GM12878 (cell line): ENCODE measurements around the gene CDR2L. TPM values are rescaled to one million over a fixed set of nuclear protein-coding genes. Genes with fewer than 3 reads are reported as not detected.

ENCODE experiments used
- ATAC-seq: fragments of 200-7000 bp; cut with Tn5 transposase; 3 replicates; pipeline ENCODE4 v1.9.1; 2020; ENCODE audit warnings: mild to moderate bottlenecking, moderate library complexity
- BruUV-seq: library from RNA; stranded (reverse); fragments of 400-500 nt; replicated peaks from 2 replicates; lab custom pipeline; 2021; lab: Mats Ljungman, UMichigan
- CTCF ChIA-PET: fragments of 300-600 bp; sonication (Branson Sonifier 250); formaldehyde crosslinking; extraction: SDS; loops from one replicate; lab custom pipeline; 2021; ENCODE audit warnings: inconsistent platforms; lab: Yijun Ruan, JAX
- POLR2A ChIA-PET: fragments of 350-600 bp; formaldehyde crosslinking; extraction: SDS; loops from one replicate; lab custom pipeline; 2021; ENCODE audit warnings: inconsistent platforms; lab: Charles Lee
- RAD21 ChIA-PET: fragments of 300-600 bp; sonication (Branson Sonifier 250); formaldehyde crosslinking; loops from one replicate; lab custom pipeline; 2023; ENCODE audit warnings: antibody characterized with exemption; ENCODE audit not compliant: unreplicated experiment; lab: Charles Lee
- SMC1A ChIA-PET: fragments of 300-600 bp; sonication (Branson Sonifier 250); formaldehyde crosslinking; loops from one replicate; lab custom pipeline; 2023; ENCODE audit not compliant: unreplicated experiment, uncharacterized antibody; lab: Charles Lee
- DNase-seq: peaks from one replicate; pipeline ENCODE4 v3.0.0-alpha.2; 2011; ENCODE audit warnings: low read depth, low spot score
- FAIRE-seq: peaks from 3 replicates; lab custom pipeline; 2011; peaks lifted over from hg19 to GRCh38; lab: Jason Lieb, UNC
- H2AFZ ChIP-seq: 2 replicates; pipeline ENCODE4 v1.6.0; 2011; ENCODE audit warnings: low read depth, low read length, control low read depth; ENCODE audit not compliant: control insufficient read depth
- H3K27ac ChIP-seq: 2 replicates; pipeline ENCODE4 v1.5.1; 2011; ENCODE audit warnings: control low read depth; ENCODE audit not compliant: control insufficient read depth, insufficient read depth
- H3K27me3 ChIP-seq, 2 experiments: replicated peaks in 1 of 2; 2 replicates each; pipeline versions ENCODE4 v1.6.0 to v1.6.1; 2011; ENCODE audit warnings: low read length in 1 of 2; ENCODE audit not compliant: control insufficient read depth in 2 of 2, insufficient read depth in 2 of 2
- H3K36me3 ChIP-seq, 2 experiments: 2 replicates each; pipeline ENCODE4 v1.5.1; 2011; ENCODE audit warnings: low read length in 1 of 2; ENCODE audit not compliant: control insufficient read depth in 2 of 2, insufficient read depth in 2 of 2
- H3K4me1 ChIP-seq: 2 replicates; pipeline ENCODE4 v1.6.1; 2011; ENCODE audit warnings: mild to moderate bottlenecking, low read length, moderate library complexity, mixed read lengths; ENCODE audit not compliant: control insufficient read depth, insufficient read depth
- H3K4me2 ChIP-seq: 2 replicates; pipeline ENCODE4 v1.6.0; 2011; ENCODE audit warnings: control low read depth; ENCODE audit not compliant: control insufficient read depth, insufficient read depth
- H3K4me3 ChIP-seq: fragments of 200-600 bp; sonication (generic); 2 replicates; pipeline ENCODE4 v1.5.1; 2016
- H3K79me2 ChIP-seq: 2 replicates; pipeline ENCODE4 v1.6.0; 2011; ENCODE audit warnings: low read length; ENCODE audit not compliant: control insufficient read depth, insufficient read depth
- H3K9ac ChIP-seq: 2 replicates; pipeline ENCODE4 v1.8.0; 2011; ENCODE audit warnings: low read length, control low read depth, mixed read lengths; ENCODE audit not compliant: control insufficient read depth, insufficient read depth
- H3K9me3 ChIP-seq: replicated peaks from 3 replicates; pipeline ENCODE4 v1.5.1; 2011; ENCODE audit warnings: mild to moderate bottlenecking, low read length; ENCODE audit not compliant: control insufficient read depth, insufficient read depth
- H4K20me1 ChIP-seq: 2 replicates; pipeline ENCODE4 v1.6.0; 2011; ENCODE audit not compliant: control insufficient read depth, insufficient read depth
- CBFB ChIP-seq: IDR thresholded peaks from 2 replicates; pipeline ENCODE4 v1.6.1; 2016; ENCODE audit warnings: antibody characterized with exemption, low read depth
- CBX3 ChIP-seq: fragments of 200-600 bp; sonication (generic); IDR thresholded peaks from 2 replicates; pipeline ENCODE4 v1.6.1; 2016; ENCODE audit warnings: low read depth, borderline replicate concordance
- CEBPB ChIP-seq, 2 experiments: fragments of 150-350 bp in 1 of 2; IDR thresholded peaks; 2 replicates each; pipeline ENCODE4 v1.6.1; 2012 to 2014; ENCODE audit warnings: low read depth in 2 of 2, low read length in 2 of 2, borderline replicate concordance in 1 of 2, inconsistent platforms in 1 of 2
- SMAD5 ChIP-seq: IDR thresholded peaks from 2 replicates; pipeline ENCODE4 v1.6.1; 2016; ENCODE audit warnings: antibody characterized with exemption, low read depth
- SPI1 ChIP-seq: IDR thresholded peaks from 2 replicates; pipeline ENCODE4 v1.6.1; 2011; ENCODE audit warnings: low read depth, mild to moderate bottlenecking, low read length, moderate library complexity, borderline replicate concordance; ENCODE audit not compliant: insufficient read depth
- SREBF1 ChIP-seq: IDR thresholded peaks from 2 replicates; pipeline ENCODE4 v1.6.1; 2012; ENCODE audit warnings: mild to moderate bottlenecking, low read length
- SREBF2 ChIP-seq: IDR thresholded peaks from 2 replicates; pipeline ENCODE4 v1.6.1; 2012; ENCODE audit warnings: mild to moderate bottlenecking, low read length
- TBL1XR1 ChIP-seq: IDR thresholded peaks from 2 replicates; pipeline ENCODE4 v1.6.1; 2012; ENCODE audit warnings: low read depth, low read length, improper control_type of control experiment
- USF1 ChIP-seq: IDR thresholded peaks from 2 replicates; pipeline ENCODE4 v1.6.1; 2011; ENCODE audit warnings: borderline replicate concordance, low read depth, mild to moderate bottlenecking, moderate library complexity, mixed read lengths, low read length; ENCODE audit not compliant: insufficient read depth; ENCODE audit errors: extremely low read length
- WGBS: methylation state at CpG from one replicate; pipeline ENCODE4 v1.1.6; 2016; ENCODE audit warnings: low lambda C conversion rate; ENCODE audit not compliant: insufficient replicate concordance, insufficient coverage; ENCODE audit errors: missing lambda C conversion rate; 5-methylcytosine and 5-hydroxymethylcytosine counted together
- in situ Hi-C: fragments of 300-500 bp; cut with MboI; formaldehyde crosslinking; loops from 9 replicates; pipeline ENCODE4 v1.14.3; 2018; ENCODE audit warnings: mixed read lengths
- intact Hi-C: fragments of 100-400 bp; cut with micrococcal nuclease; formaldehyde crosslinking; loops from one replicate; pipeline ENCODE4 v1.14.2; 2022; ENCODE audit not compliant: unreplicated experiment
- polyA plus RNA-seq, 11 experiments: library from polyadenylated mRNA; depleted of rRNA in 4 of 11; unstranded in 6 of 11; stranded (reverse) in 5 of 11; fragments of >200 nt; fragmentation: Nextera tagmentation in 4 of 11; fragmentation: Illumina TruSeq in 1 of 11; extraction: Ambion mirVana in 4 of 11; extraction: Trizol in 1 of 11; gene quantifications; 1 replicate in 1 of 11; 2 replicates in 10 of 11; pipeline versions ENCODE4 v1.2.1 to v1.2.3, GENCODE V29; 2011 to 2016; ENCODE audit warnings: inconsistent platforms in 2 of 11, missing spikeins in 2 of 11, low read depth in 1 of 11
- total RNA-seq, 4 experiments: library from RNA; depleted of rRNA in 3 of 4; stranded (reverse); fragments of >200 nt in 3 of 4; fragmentation: Illumina TruSeq in 1 of 4; extraction: Trizol in 1 of 4; gene quantifications; 2 replicates each; pipeline versions ENCODE4 v1.2.1 to v1.2.3, GENCODE V29; 2013 to 2021

CDR2L gene
- total and polyA plus RNA-seq, 10 of the 15 experiments (the other 5 are each of a cell fraction or from before 2014, with no cell fraction given), result 0.03 to 0.18 (median 0.04) TPM; not detected in 6

- Histone ChIP-seq H3K4me1 (no peaks in the 10 kb centered on the region; the same call in 1 of the 2 replicates), H3K36me3 (no peaks in the 10 kb centered on the region), H3K9me3 (no peaks in the 10 kb centered on the region), H3K27me3 (peaks cover 2 to 16% of the 10 kb centered on the region in 2 experiments; a peak in 3 of 4 replicates), H3K4me2 (no peak overlapping the region), H3K4me3 (no peak overlapping the region), H2AFZ (no peak overlapping the region), H3K79me2 (no peaks in the 10 kb centered on the region), H4K20me1 (no peaks in the 10 kb centered on the region), H3K27ac (no peak overlapping the region), H3K9ac (no peak overlapping the region)
- BruUV-seq, result no TSS peak
- no peak for FAIRE-seq
- DNase-seq, result no peak
- no peak for ATAC-seq
- TF ChIP-seq TBL1XR1, result no peak
- no peak for TF ChIP-seq SREBF1
- TF ChIP-seq SPI1, result 0 out of 2 replicates have a peak, but pooled peaks have one; percentile 26
- no peak for TF ChIP-seq USF1
- RAD21 ChIA-PET, result interaction anchor here (1.7 kb wide), 1 partner anchor 30 kb away, joined by 8 read pairs; no protein-coding TSS in a partner anchor
- in situ Hi-C loops (no loop called here), intact Hi-C loops (no loop called here)
- CTCF ChIA-PET, result interaction anchor here (0.6 to 4.4 kb wide), 4 partner anchors 16 to 31 kb away, joined by 3 to 21 read pairs (median 10); partner anchors contain the start of gene MRPL58
- POLR2A ChIA-PET, result no interaction called here
- SMC1A ChIA-PET, result interaction anchor here (0.5 to 1.2 kb wide), 3 partner anchors 10 to 30 kb away, joined by 3 to 4 read pairs (median 3); no protein-coding TSS in a partner anchor
- whole genome bisulfite sequencing, result 15% methylated on average over 2 of the region's 2 CpGs
Observed at GRCh38 chr17:74992223-74992622, 4.8 kb downstream of the CDR2L start.

- in situ Hi-C loops (no loop called here), intact Hi-C loops (no loop called here)
- no peaks in the 10 kb centered on the region for H3K4me1 ChIP-seq
- H3K4me3 ChIP-seq, result no peak overlapping the region
- WGBS, result 74% methylated on average over 7 of the region's 7 CpGs
- peaks cover 0 to 3% of the 10 kb centered on the region in 2 experiments; a peak in 1 of 4 replicates for H3K27me3 ChIP-seq
- no peaks in the 10 kb centered on the region for H3K9me3 ChIP-seq
- no peak for TF ChIP-seq CEBPB (IDR thresholded peaks at IDR 0.05; ENCODE audit: borderline replicate concordance in 1 of 2, low read depth in 2 of 2, low read length in 2 of 2)
- no peak for TF ChIP-seq CBFB
- TF ChIP-seq CBX3, result no peak
- TF ChIP-seq SREBF2, result no peak
- no peak for TF ChIP-seq SMAD5
- POLR2A ChIA-PET, result no interaction called here
- no peak overlapping the region for H3K27ac ChIP-seq
- DNase-seq (no peak), FAIRE-seq (no peak), ATAC-seq (no peak)
- SMC1A ChIA-PET, result interaction anchor here (0.9 to 1.7 kb wide), 3 partner anchors 7 to 34 kb away, joined by 3 to 4 read pairs (median 4); partner anchors contain the start of gene CDR2L
- RAD21 ChIA-PET, result no interaction called here
- H4K20me1 ChIP-seq, result no peaks in the 10 kb centered on the region
- no peak overlapping the region for H3K9ac ChIP-seq
- H2AFZ ChIP-seq, result no peak overlapping the region
- CTCF ChIA-PET, result interaction anchor here (4.4 kb wide), 1 partner anchor 33 kb away, joined by 21 read pairs; no protein-coding TSS in a partner anchor
- no peak overlapping the region for H3K4me2 ChIP-seq
- no peaks in the 10 kb centered on the region for H3K79me2 ChIP-seq
- no TSS peak for BruUV-seq
- no peaks in the 10 kb centered on the region for H3K36me3 ChIP-seq
Observed at GRCh38 chr17:74994440-74994839, 7.0 kb downstream of the CDR2L start.
